ENCODE results near the gene CHCHD6. TPM values are rescaled to one million over a fixed set of nuclear protein-coding genes. Genes with fewer than 3 reads are reported as not detected.

CHCHD6 gene
- total and polyA plus RNA-seq, 2 donors (not counting 3 experiments of a cell fraction or from before 2014, with no cell fraction given), result 8.4 to 10.1 TPM

GRCh38 chr3:126930936-126931600, 227.0 kb downstream of the CHCHD6 start:
- FAIRE-seq (no peak), DNase-seq (ENCODE audit: low read depth, low spot score) (no peak)
- no peak overlapping the region for H3K4me2 ChIP-seq (ENCODE audit: insufficient read depth, low read length)
- no peak overlapping the region for H2AFZ ChIP-seq (ENCODE audit: low read depth, low read length)
- H4K20me1 ChIP-seq (replicated peaks; ENCODE audit: control insufficient read depth, extremely low read depth, insufficient read depth, low read length), result no peaks in the 10 kb centered on the region
- no peak overlapping the region for H3K27ac ChIP-seq (ENCODE audit: insufficient read depth, low read depth, low read length)
- H3K4me1 ChIP-seq (ENCODE audit: control insufficient read depth, extremely low read depth, insufficient read depth, low read length), result peaks cover 33% of the 10 kb centered on the region
- ChIA-PET POLR2A (no interaction called here), CTCF (no interaction called here)
- H3K9ac ChIP-seq (replicated peaks; ENCODE audit: extremely low read depth, insufficient read depth, low read length), result no peak overlapping the region
- H3K79me2 ChIP-seq (ENCODE audit: control insufficient read depth, insufficient read depth, low read length), result no peaks in the 10 kb centered on the region
- H3K4me3 ChIP-seq (replicated peaks in 1 of 3; ENCODE audit: insufficient read depth in 1 of 3, low read depth in 1 of 3, low read length in 3 of 3), result no peak overlapping the region
- no peaks in the 10 kb centered on the region for H3K36me3 ChIP-seq (ENCODE audit: control insufficient read depth in 2 of 2, extremely low read depth in 1 of 2, insufficient read depth in 2 of 2, low read length in 2 of 2)
- H3K9me1 ChIP-seq (replicated peaks; ENCODE audit: control insufficient read depth, extremely low read depth, insufficient read depth, low read length), result no peaks in the 10 kb centered on the region
- BruUV-seq (replicated peaks), result no TSS peak
- no peak for TF ChIP-seq POLR2A (IDR thresholded peaks at IDR 0.05; ENCODE audit: low read depth, low read length)
- no peak for TF ChIP-seq FOS (IDR thresholded peaks at IDR 0.05; ENCODE audit: borderline replicate concordance, insufficient read depth, low read length)
- no peak for TF ChIP-seq MAX (IDR thresholded peaks at IDR 0.05; ENCODE audit: insufficient read depth, insufficient read length)
- no peak for TF ChIP-seq GATA2 (IDR thresholded peaks at IDR 0.05; ENCODE audit: insufficient read depth, insufficient read length, low read depth, low read length)
- no peak for TF ChIP-seq CTCF (IDR thresholded peaks at IDR 0.05; ENCODE audit: extremely low read depth in 1 of 2, insufficient read depth in 1 of 2, low read depth in 1 of 2, low read length in 2 of 2)
- TF ChIP-seq EZH2 (IDR thresholded peaks at IDR 0.05; ENCODE audit: borderline replicate concordance, low read depth, low read length, severe bottlenecking), result no peak
- TF ChIP-seq JUN (IDR thresholded peaks at IDR 0.05; ENCODE audit: borderline replicate concordance, insufficient read depth, insufficient read length, low read depth), result no peak
- TF ChIP-seq MYC (IDR thresholded peaks at IDR 0.05; ENCODE audit: low read depth, low read length), result no peak
- no peak for TF ChIP-seq POLR2AphosphoS5 (IDR thresholded peaks at IDR 0.05; ENCODE audit: insufficient read depth, low read depth, low read length)
- H3K9me3 ChIP-seq (replicated peaks; ENCODE audit: control insufficient read depth, insufficient read depth, low read length), result no peaks in the 10 kb centered on the region
- intact Hi-C loops (cut with micrococcal nuclease) (no loop called here), dilution Hi-C loops (cut with MboI; ENCODE audit: extremely low pct_ligation_motif_present, low sequenced_read_pairs) (no loop called here)
- peaks cover 2 to 12% of the 10 kb centered on the region in 2 experiments for H3K27me3 ChIP-seq (ENCODE audit: control insufficient read depth in 2 of 2, insufficient read depth in 2 of 2, low read length in 2 of 2)

Data from endothelial cell of umbilical vein (primary cell).